AG10803 (cell line): ENCODE measurements around the gene FTO.

Experiments used
- DNase-seq: peaks from one replicate; pipeline ENCODE4 v3.0.0; 2010; ENCODE audit warnings: low read depth
- H3K4me3 ChIP-seq: 2 replicates; pipeline ENCODE4 v1.5.1; 2011; ENCODE audit warnings: mild to moderate bottlenecking, low read length, control low read depth
- TF ChIP-seq, protein P1 (sequence below): conservative IDR thresholded peaks from 2 replicates; pipeline ENCODE4 v1.5.1; 2011; ENCODE audit warnings: mild to moderate bottlenecking, low read length, control low read depth, inconsistent platforms

FTO gene

DNA sequence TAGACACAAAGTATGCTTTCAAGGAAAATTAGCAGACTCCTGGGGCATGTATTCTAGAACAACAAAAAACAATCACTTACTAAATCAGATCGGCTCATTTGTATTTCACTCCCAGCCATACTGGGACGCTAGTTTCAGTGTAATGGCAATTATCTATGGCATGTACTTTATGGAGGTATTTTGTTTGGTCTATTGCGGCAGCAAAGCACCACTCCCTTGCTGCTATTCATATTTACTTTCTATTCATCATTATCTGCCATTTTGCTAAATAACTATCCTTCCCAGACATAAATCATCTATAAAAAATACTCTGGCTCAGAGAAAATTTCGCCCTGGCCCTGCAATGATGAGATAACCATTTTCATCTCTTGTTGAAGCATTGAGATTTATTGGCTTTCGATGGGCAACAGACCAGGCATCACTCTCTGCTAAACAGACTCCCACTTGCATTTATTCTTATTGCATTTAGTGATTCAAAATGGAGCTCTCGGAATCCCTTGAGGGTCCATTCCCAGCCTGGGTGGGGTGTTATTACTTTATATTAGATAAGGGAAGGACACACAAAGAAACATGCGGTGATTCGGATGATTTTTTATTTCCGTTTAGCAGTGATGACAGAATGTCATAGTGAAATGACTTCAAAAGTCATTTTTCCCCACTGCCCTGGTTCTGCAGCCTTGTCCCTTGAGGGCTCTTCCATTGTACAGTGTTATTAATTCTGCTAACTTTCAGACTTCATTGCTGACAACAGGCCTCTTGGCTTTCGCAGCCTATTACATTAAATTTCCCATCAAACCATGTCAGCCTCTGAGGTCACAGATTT lies 356.9 kb downstream of the FTO start:
- DNase-seq: no peak
- TF ChIP-seq, protein P1, sequence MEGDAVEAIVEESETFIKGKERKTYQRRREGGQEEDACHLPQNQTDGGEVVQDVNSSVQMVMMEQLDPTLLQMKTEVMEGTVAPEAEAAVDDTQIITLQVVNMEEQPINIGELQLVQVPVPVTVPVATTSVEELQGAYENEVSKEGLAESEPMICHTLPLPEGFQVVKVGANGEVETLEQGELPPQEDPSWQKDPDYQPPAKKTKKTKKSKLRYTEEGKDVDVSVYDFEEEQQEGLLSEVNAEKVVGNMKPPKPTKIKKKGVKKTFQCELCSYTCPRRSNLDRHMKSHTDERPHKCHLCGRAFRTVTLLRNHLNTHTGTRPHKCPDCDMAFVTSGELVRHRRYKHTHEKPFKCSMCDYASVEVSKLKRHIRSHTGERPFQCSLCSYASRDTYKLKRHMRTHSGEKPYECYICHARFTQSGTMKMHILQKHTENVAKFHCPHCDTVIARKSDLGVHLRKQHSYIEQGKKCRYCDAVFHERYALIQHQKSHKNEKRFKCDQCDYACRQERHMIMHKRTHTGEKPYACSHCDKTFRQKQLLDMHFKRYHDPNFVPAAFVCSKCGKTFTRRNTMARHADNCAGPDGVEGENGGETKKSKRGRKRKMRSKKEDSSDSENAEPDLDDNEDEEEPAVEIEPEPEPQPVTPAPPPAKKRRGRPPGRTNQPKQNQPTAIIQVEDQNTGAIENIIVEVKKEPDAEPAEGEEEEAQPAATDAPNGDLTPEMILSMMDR: no peak
- no peak overlapping the region for H3K4me3 ChIP-seq

DNA sequence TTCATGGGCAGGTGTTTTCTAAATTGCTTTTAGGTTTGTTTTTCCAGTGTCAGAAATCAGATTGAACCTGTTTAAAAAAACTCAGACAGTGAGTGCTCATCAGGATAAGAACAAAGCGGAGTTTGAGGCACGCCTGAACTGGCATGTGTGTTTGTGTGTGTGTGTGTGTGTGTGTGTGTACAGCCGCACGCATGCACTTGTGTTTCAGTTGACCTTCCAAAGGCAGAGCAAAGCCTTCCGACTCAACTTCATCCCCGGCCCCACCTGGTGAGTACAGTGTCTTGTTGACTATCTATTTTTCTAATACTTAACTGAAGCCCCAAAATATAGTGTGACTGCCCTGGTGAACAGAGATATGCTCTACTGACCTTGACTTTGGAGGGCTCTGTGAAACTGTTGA lies 357.5 kb downstream of the FTO start:
- no peak for DNase-seq

DNA sequence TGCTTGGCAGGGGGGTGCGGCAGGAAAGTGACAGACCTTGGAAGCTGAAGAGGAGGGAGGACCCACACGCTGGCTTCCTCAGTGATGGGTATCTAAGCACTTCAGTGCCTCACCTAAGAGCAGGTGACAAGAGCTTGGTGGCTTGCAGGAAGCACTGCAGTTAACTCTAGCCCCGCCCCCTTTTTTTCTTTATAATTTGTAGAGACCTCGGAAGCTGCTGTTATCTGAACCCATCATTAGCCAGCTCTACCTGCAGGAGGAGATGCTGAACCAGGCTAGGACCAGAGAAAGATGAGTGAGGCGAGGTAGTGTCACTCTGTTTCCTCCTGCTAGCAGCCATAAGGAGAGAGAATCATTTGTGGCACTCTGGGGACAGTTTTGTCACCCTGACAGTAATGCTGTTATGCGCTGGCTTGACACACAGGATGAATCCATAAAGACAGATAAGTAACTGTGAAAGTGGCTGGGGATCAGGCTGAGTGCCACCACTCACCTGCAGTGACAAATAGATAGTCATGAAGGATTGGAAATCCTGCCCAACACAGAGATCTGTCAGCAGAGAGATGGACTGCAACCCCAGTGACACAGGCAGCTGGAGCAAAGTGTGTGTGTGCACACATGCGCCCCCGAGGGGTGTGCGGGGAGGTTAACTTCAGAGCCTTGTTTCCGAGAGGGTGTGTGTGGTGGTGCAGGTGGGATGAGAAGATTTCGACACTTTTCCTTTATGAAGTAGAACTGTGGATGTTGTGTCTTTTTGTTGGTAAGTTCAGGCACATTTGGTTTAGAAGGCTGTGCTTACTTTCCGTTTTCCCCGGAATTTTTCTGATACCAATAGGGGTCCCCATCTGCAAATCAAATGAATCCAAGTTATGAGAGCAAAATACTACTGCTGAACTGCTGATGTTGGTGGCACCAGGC lies 358.7 kb downstream of the FTO start:
- no peak for DNase-seq
- TF ChIP-seq, protein P1: no peak; the same call in 1 of the 2 replicates
- H3K4me3 ChIP-seq: no peak overlapping the region

More for the DNA sequence above, 357.5 kb downstream of the FTO start:
- no peak overlapping the region for H3K4me3 ChIP-seq
- TF ChIP-seq, protein P1: no peak

DNA sequence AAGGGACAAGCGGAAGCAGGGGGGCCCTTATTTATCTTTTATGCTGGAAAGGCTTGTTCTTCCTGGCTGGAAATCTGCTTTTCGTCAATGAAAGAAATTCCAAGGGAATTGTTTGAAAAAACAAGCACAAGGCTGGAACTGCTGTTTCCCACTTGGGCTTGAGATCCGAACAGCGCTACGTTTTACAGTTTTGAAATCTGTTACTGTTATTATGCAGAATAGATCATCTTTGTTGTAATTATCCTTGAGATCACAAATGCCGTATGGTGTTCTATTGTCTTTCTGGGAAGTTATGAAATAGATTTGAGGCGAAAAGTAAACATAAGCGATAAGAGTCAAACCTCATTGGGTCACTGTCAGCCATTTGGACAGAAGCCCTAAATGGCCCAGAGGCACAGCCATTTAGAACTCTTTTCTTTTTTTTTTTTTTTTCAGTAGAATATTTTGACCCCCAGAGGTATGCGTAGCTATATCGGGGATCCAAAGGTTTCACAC lies 359.4 kb downstream of the FTO start:
- TF ChIP-seq, protein P1: no peak
- H3K4me3 ChIP-seq: no peak overlapping the region
- DNase-seq: no peak

DNA sequence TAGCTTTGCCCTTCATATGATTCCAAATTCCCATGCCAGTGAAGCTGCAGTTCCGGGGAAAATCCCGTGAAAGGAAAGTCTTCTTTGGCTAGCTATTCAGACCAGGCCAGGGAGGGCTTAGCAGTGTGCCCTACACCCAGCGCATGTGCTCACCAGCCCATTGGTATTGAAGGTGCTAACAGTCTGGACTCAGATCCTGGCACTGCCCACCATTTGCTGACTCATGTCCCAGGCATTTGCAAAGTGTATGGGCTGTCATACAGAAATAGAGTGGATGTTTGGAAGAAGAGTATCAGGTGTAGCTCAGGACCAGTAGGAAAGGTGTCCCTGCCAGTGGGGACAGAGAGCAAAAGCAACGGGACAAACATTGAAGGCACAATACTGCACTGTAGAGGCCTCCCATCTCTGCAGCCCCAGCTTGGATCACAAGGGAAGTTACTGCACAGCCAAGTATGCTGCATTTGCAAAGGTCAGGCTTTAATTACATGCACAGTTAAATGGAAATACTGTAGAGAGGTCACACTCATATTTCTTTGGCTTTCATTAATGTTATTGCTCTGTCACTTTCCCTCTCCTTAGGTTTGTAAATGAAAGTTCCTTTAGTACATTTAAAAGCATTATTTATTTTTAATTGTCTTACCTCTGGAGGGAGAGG lies 362.6 kb downstream of the FTO start:
- TF ChIP-seq, protein P1: no peak
- no peak for DNase-seq

DNA sequence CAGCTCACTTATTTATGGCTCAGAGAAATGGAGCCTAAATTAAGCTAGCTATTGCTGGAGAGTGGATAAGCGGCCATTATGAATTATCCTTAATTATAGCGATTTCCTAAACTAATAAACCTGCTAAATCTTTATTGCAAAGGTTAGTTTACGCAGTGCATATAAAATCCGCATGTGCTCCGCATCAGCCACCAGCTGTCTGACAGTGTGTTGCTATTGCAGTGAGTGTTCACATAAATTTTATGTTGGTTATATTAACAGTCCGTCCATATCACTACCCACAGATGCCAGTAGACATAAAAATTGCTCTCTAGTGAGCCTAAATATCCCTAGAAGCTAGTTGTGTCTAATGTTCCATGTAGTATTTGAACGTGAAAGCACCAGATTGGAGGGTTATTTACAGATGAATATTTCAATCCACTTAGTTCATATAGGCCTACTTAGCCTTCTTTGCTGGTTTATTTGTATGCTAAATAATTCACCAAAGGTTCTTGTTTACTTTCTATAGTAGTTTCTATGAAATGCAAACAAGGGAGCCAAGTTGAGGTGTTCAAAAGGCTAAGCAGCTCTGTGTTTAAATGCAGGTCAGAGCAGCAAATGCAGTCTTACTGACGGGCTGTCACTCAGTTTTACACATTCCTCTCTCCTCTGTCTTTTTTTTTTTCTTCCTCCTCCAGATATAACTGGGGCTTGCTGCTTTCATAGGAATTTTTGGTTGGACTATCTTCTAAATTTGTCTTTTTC lies 363.5 kb downstream of the FTO start:
- TF ChIP-seq, protein P1: no peak

More for the DNA sequence above, 362.6 kb downstream of the FTO start:
- H3K4me3 ChIP-seq: no peak overlapping the region

More for the DNA sequence above, 363.5 kb downstream of the FTO start:
- no peak for DNase-seq
- no peak overlapping the region for H3K4me3 ChIP-seq
